ENCODE data around the gene KRT85. TPM values are rescaled to one million over a fixed set of nuclear protein-coding genes. Genes with fewer than 3 reads are reported as not detected.

Gene KRT85
- total RNA-seq, 1 donor from 2014 or later: not detected

- Histone ChIP-seq H3K4me1 (no peaks in the 10 kb centered on the region), H3K36me3 (no peaks in the 10 kb centered on the region), H3K9me3 (no peaks in the 10 kb centered on the region), H3K27me3 (ENCODE audit: low read depth) (peaks cover 12% of the 10 kb centered on the region), H3K27ac (no peak overlapping the region), H3K4me3 (no peak overlapping the region)
- DNase-seq: no peak
- no peak for ATAC-seq
- TF ChIP-seq, protein P1, sequence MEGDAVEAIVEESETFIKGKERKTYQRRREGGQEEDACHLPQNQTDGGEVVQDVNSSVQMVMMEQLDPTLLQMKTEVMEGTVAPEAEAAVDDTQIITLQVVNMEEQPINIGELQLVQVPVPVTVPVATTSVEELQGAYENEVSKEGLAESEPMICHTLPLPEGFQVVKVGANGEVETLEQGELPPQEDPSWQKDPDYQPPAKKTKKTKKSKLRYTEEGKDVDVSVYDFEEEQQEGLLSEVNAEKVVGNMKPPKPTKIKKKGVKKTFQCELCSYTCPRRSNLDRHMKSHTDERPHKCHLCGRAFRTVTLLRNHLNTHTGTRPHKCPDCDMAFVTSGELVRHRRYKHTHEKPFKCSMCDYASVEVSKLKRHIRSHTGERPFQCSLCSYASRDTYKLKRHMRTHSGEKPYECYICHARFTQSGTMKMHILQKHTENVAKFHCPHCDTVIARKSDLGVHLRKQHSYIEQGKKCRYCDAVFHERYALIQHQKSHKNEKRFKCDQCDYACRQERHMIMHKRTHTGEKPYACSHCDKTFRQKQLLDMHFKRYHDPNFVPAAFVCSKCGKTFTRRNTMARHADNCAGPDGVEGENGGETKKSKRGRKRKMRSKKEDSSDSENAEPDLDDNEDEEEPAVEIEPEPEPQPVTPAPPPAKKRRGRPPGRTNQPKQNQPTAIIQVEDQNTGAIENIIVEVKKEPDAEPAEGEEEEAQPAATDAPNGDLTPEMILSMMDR (IDR thresholded peaks at IDR 0.05): no peak
- intact Hi-C loops (cut with DNase I): no loop called here
Measured at GRCh38 chr12:52313926-52314325, 53.4 kb downstream of the KRT85 start.

GRCh38 chr12:52313461-52313860 lies 53.8 kb downstream of the KRT85 start:
- Histone ChIP-seq H3K36me3 (no peaks in the 10 kb centered on the region), H3K4me1 (peaks cover 4% of the 10 kb centered on the region), H3K9me3 (no peaks in the 10 kb centered on the region), H3K4me3 (no peak overlapping the region), H3K27me3 (ENCODE audit: low read depth) (peaks cover 16% of the 10 kb centered on the region), H3K27ac (no peak overlapping the region)
- ATAC-seq (no peak), DNase-seq (no peak)
- TF ChIP-seq, protein P1 (IDR thresholded peaks at IDR 0.05): no peak
- intact Hi-C loops (cut with DNase I): no loop called here

GRCh38 chr12:52312086-52312485 lies 55.2 kb downstream of the KRT85 start:
- no peak for DNase-seq
- H3K27ac ChIP-seq: no peak overlapping the region
- H3K4me3 ChIP-seq: no peak overlapping the region
- H3K4me1 ChIP-seq: peaks cover 12% of the 10 kb centered on the region
- peaks cover 30% of the 10 kb centered on the region for H3K27me3 ChIP-seq (ENCODE audit: low read depth)
- no peak for ATAC-seq
- TF ChIP-seq, protein P1 (IDR thresholded peaks at IDR 0.05): no peak
- intact Hi-C loops (cut with DNase I): no loop called here
- H3K9me3 ChIP-seq: no peaks in the 10 kb centered on the region
- no peaks in the 10 kb centered on the region for H3K36me3 ChIP-seq

DNA sequence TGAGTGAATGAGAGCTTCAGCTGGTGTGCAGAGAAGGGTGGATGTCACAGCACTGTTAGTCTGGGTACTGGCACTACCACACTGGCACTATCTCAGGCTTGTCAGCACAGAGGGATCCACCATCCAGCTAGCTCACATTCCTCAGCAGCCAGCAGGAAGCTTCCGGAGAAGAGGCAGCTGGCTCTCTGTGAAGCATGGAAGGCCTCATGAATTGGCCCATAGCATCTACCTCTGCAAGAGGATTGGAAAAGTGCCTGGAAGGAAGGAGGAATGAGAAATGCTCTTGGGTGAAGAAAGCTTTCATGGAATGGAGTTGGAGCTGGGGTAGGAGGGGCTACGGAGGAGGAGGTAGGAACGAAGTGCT lies 56.0 kb downstream of the KRT85 start:
- Histone ChIP-seq H3K36me3 (no peaks in the 10 kb centered on the region), H3K27ac (no peak overlapping the region)

GRCh38 chr12:52310622-52311284 lies 56.5 kb downstream of the KRT85 start:
- TF ChIP-seq, protein P1 (IDR thresholded peaks at IDR 0.05): no peak
- H3K4me3 ChIP-seq: no peak overlapping the region
- peaks cover 37% of the 10 kb centered on the region for H3K27me3 ChIP-seq (ENCODE audit: low read depth)
- H3K36me3 ChIP-seq: no peaks in the 10 kb centered on the region
- peaks cover 12% of the 10 kb centered on the region for H3K4me1 ChIP-seq
- H3K27ac ChIP-seq: no peak overlapping the region
- no peak for ATAC-seq
- DNase-seq: no peak
- H3K9me3 ChIP-seq: no peaks in the 10 kb centered on the region
- intact Hi-C loops (cut with DNase I): no loop called here

More for the DNA sequence above, 56.0 kb downstream of the KRT85 start:
- Histone ChIP-seq H3K9me3 (no peaks in the 10 kb centered on the region), H3K4me1 (peaks cover 12% of the 10 kb centered on the region), H3K4me3 (no peak overlapping the region), H3K27me3 (ENCODE audit: low read depth) (peaks cover 37% of the 10 kb centered on the region)
- DNase-seq (no peak), ATAC-seq (no peak)
- TF ChIP-seq, protein P1 (IDR thresholded peaks at IDR 0.05): no peak
- intact Hi-C loops (cut with DNase I): no loop called here

Other genes starting within 250 kb of the KRT85 start
- gene KRT80, start 175.5 kb downstream of the KRT85 start, total RNA-seq: 3.0 TPM
- gene KRT7, start 134.2 kb downstream of the KRT85 start, total RNA-seq: 257 TPM
- 0.74 TPM for gene KRT86, start 92.8 kb downstream of the KRT85 start, total RNA-seq
- gene KRT81, start 75.9 kb downstream of the KRT85 start, total RNA-seq: not detected
- not detected for gene KRT83, start 46.1 kb downstream of the KRT85 start, total RNA-seq
- gene KRT84, start 18.2 kb upstream of the KRT85 start, total RNA-seq: not detected
- not detected for gene KRT82, start 38.9 kb upstream of the KRT85 start, total RNA-seq
- gene KRT75, start 66.9 kb upstream of the KRT85 start, total RNA-seq: not detected
- not detected for gene KRT6B, start 84.7 kb upstream of the KRT85 start, total RNA-seq
- not detected for gene KRT6C, start 106.3 kb upstream of the KRT85 start, total RNA-seq
- 0.74 TPM for gene KRT6A, start 125.8 kb upstream of the KRT85 start, total RNA-seq
- gene KRT5, start 152.9 kb upstream of the KRT85 start, total RNA-seq: 0.65 TPM
- not detected for gene KRT71, start 185.7 kb upstream of the KRT85 start, total RNA-seq
- gene KRT74, start 206.4 kb upstream of the KRT85 start, total RNA-seq: not detected
- not detected for gene KRT72, start 234.0 kb upstream of the KRT85 start, total RNA-seq

All from lower lobe of right lung (tissue), 2 donors.